Measurements from ENCODE around the gene ADGRL3.

DNA sequence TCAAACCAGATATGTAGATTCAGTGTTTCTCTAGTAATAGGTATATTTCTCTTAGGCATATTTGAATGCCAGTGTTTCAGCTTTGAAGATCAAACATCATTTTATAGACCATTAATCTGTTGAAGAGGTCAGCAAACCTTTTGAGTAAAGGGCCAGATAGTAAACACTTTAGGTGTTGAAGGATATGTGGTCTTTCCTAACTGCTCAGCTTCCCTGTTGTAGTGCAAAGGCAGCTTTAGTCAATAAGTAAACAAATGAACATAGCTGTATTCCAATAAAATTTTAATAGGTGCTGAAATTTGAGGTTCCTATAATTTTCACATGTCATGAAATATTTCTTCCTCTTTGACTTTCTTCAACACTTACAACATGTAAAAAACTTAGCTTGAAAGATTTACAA is 201.6 kb downstream of the ADGRL3 start:
- TF ChIP-seq, protein P1, sequence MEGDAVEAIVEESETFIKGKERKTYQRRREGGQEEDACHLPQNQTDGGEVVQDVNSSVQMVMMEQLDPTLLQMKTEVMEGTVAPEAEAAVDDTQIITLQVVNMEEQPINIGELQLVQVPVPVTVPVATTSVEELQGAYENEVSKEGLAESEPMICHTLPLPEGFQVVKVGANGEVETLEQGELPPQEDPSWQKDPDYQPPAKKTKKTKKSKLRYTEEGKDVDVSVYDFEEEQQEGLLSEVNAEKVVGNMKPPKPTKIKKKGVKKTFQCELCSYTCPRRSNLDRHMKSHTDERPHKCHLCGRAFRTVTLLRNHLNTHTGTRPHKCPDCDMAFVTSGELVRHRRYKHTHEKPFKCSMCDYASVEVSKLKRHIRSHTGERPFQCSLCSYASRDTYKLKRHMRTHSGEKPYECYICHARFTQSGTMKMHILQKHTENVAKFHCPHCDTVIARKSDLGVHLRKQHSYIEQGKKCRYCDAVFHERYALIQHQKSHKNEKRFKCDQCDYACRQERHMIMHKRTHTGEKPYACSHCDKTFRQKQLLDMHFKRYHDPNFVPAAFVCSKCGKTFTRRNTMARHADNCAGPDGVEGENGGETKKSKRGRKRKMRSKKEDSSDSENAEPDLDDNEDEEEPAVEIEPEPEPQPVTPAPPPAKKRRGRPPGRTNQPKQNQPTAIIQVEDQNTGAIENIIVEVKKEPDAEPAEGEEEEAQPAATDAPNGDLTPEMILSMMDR (IDR thresholded peaks at IDR 0.05) = no peak
- TF ChIP-seq POLR2A (IDR thresholded peaks at IDR 0.05) = no peak
